Activated CD8-positive, alpha-beta memory T cell treated with anti-CD3 and anti-CD28 coated beads, Interleukin-2, amount 10 ng/mL, durations not matched to agents 7 days and 5 days (primary cell): Measurements from ENCODE around the gene CASQ2. TPM values are rescaled to one million over a fixed set of nuclear protein-coding genes. Genes with fewer than 3 reads are reported as not detected.

Experiments used
- ATAC-seq: fragments of 150-1000 bp; cut with Tn5 transposase; one replicate; pipeline ENCODE4 v1.10.0; 2021; ENCODE audit warnings: moderate library complexity
- CTCF ChIA-PET: fragments of 350-600 bp; sonication (Branson Sonifier 250); formaldehyde crosslinking; loops from one replicate; lab custom pipeline; 2021; ENCODE audit warnings: antibody characterized with exemption; lab: Charles Lee
- DNase-seq: peaks from one replicate; pipeline ENCODE4 v3.0.0-alpha.2; 2020
- H3K27ac Mint-ChIP-seq: one replicate; pipeline ENCODE4 v1.8.0; 2021; ENCODE audit warnings: mild to moderate bottlenecking, mixed read lengths
- H3K27me3 Mint-ChIP-seq: one replicate; pipeline ENCODE4 v1.8.0; 2021; ENCODE audit warnings: mixed read lengths
- H3K36me3 Mint-ChIP-seq: one replicate; pipeline ENCODE4 v1.8.0; 2021; ENCODE audit warnings: mild to moderate bottlenecking, mixed read lengths
- H3K4me1 Mint-ChIP-seq: one replicate; pipeline ENCODE4 v1.8.0; 2021; ENCODE audit warnings: mixed read lengths
- H3K4me3 Mint-ChIP-seq: one replicate; pipeline ENCODE4 v1.8.0; 2021; ENCODE audit warnings: mild to moderate bottlenecking, moderate library complexity, mixed read lengths
- H3K9me3 Mint-ChIP-seq: one replicate; pipeline ENCODE4 v1.8.0; 2022; ENCODE audit warnings: low read depth, mixed read lengths
- total RNA-seq, 2 experiments: library from RNA; stranded (reverse); gene quantifications; one replicate each; pipeline ENCODE4 v1.2.3, GENCODE V29; 2021

CASQ2 gene
- total RNA-seq, 2 experiments from 2014 or later: not detected

DNA sequence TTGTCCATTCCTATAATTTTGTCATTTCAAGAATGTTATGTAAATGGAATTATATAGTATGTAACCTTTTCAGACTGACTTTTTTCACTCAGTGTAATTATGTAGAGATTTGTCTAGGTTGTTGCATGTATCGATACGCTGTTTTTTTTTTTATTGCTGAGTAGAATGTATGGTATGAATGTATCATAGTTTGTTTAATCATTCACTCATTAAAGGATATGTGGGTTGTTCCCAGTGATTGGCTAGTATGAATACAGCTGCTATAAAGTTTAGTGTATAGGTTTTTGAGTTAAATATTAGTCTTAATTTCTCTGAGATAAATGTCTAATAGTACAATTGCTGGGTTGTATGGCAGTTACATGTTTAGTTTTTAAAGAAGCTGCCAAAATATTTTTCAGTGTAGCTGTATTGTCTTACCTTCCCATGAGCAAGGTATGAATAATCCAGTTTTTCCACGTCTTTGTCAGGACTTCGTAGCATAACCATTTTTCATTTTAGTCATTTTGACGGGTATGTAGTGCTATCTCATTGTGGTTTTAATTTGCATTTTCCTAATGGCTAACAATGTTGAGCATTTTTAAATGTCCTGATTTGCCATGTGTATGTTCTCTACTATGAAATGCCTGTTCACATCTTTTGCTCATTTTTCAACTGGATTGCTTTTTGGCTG, 22.4 kb downstream of the CASQ2 start:
- Mint-ChIP-seq H3K27ac (no peak overlapping the region), H3K9me3 (no peaks in the 10 kb centered on the region), H3K4me1 (no peaks in the 10 kb centered on the region), H3K27me3 (peaks cover 12% of the 10 kb centered on the region), H3K36me3 (no peaks in the 10 kb centered on the region), H3K4me3 (no peak overlapping the region)
- CTCF ChIA-PET: no interaction called here
- ATAC-seq: no peak
- no peak for DNase-seq

GRCh38 chr1:115744646-115745275, 23.8 kb downstream of the CASQ2 start:
- no peak for ATAC-seq
- no peak for DNase-seq
- H3K27me3 Mint-ChIP-seq: peaks cover 11% of the 10 kb centered on the region
- CTCF ChIA-PET: no interaction called here
- H3K9me3 Mint-ChIP-seq: no peaks in the 10 kb centered on the region
- no peaks in the 10 kb centered on the region for H3K4me1 Mint-ChIP-seq
- no peaks in the 10 kb centered on the region for H3K36me3 Mint-ChIP-seq
- H3K27ac Mint-ChIP-seq: no peak overlapping the region
- H3K4me3 Mint-ChIP-seq: no peak overlapping the region

- Mint-ChIP-seq H3K27me3 (no peaks in the 10 kb centered on the region), H3K4me1 (no peaks in the 10 kb centered on the region), H3K9me3 (no peaks in the 10 kb centered on the region), H3K4me3 (no peak overlapping the region), H3K36me3 (no peaks in the 10 kb centered on the region), H3K27ac (no peak overlapping the region)
- ATAC-seq (no peak), DNase-seq (no peak)
- CTCF ChIA-PET: no interaction called here
These were observed 27.7 kb downstream of the CASQ2 start for GRCh38 chr1:115740811-115741210.

DNA sequence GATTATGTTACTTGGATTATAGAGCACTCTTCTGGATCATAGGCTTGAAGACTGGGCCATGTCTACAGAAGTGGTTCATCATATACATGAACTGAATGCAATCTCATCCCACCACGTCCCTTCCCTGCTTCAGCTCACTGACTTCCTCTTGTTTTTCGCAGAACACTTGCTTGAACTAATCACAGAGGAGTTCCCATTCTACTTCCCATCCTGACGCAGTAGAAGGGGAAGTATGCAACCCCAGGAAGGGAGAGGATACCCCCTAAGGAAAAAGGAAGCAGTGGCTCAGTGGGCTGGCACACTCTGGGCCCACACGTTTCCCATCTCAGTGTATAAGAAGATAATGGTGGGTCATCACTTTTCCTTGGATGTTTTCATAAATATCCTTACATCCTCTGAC, 36.2 kb downstream of the CASQ2 start:
- H3K4me1 Mint-ChIP-seq: no peaks in the 10 kb centered on the region
- CTCF ChIA-PET: no interaction called here

GRCh38 chr1:115729756-115730155, 38.8 kb downstream of the CASQ2 start:
- Mint-ChIP-seq H3K27me3 (peaks cover 27% of the 10 kb centered on the region), H3K4me3 (no peak overlapping the region), H3K9me3 (no peaks in the 10 kb centered on the region), H3K36me3 (no peaks in the 10 kb centered on the region), H3K4me1 (no peaks in the 10 kb centered on the region), H3K27ac (no peak overlapping the region)
- no peak for DNase-seq
- CTCF ChIA-PET: no interaction called here
- ATAC-seq: no peak

More for the DNA sequence above, 36.2 kb downstream of the CASQ2 start:
- Mint-ChIP-seq H3K36me3 (no peaks in the 10 kb centered on the region), H3K27me3 (peaks cover 19% of the 10 kb centered on the region), H3K9me3 (no peaks in the 10 kb centered on the region), H3K27ac (no peak overlapping the region), H3K4me3 (no peak overlapping the region)
- DNase-seq (no peak), ATAC-seq (no peak)

DNA sequence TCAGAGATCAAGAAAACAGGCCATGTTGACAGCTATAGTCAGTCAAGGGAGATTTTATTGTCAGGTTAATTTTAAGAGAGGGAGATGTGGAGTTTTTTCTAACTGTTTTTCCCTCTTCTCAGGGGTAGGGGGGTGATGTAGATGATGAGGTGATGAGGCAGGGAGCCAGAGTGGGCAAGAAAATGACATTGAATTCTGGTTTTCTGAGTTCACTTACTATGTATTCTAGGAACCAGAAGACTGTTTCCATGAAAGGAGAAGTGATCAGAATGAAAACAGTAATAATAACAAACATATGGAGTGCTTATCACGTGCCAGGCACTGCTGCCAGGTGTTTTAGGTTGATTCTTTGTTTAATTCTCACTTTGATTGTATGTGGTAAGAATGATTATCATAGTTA, 40.2 kb downstream of the CASQ2 start:
- ATAC-seq: no peak
- no peaks in the 10 kb centered on the region for H3K4me1 Mint-ChIP-seq
- H3K9me3 Mint-ChIP-seq: no peaks in the 10 kb centered on the region
- DNase-seq: no peak
- CTCF ChIA-PET: no interaction called here
- H3K27ac Mint-ChIP-seq: no peak overlapping the region
- no peak overlapping the region for H3K4me3 Mint-ChIP-seq
- H3K36me3 Mint-ChIP-seq: no peaks in the 10 kb centered on the region
- H3K27me3 Mint-ChIP-seq: peaks cover 19% of the 10 kb centered on the region

GRCh38 chr1:115727706-115728249, 40.7 kb downstream of the CASQ2 start:
- no peak for ATAC-seq
- CTCF ChIA-PET: no interaction called here
- H3K36me3 Mint-ChIP-seq: no peaks in the 10 kb centered on the region
- peaks cover 16% of the 10 kb centered on the region for H3K27me3 Mint-ChIP-seq
- no peaks in the 10 kb centered on the region for H3K4me1 Mint-ChIP-seq
- no peak for DNase-seq
- H3K4me3 Mint-ChIP-seq: no peak overlapping the region
- H3K9me3 Mint-ChIP-seq: no peaks in the 10 kb centered on the region
- H3K27ac Mint-ChIP-seq: no peak overlapping the region

GRCh38 chr1:115726570-115726969, 41.9 kb downstream of the CASQ2 start:
- Mint-ChIP-seq H3K27ac (no peak overlapping the region), H3K27me3 (peaks cover 13% of the 10 kb centered on the region), H3K9me3 (no peaks in the 10 kb centered on the region), H3K36me3 (no peaks in the 10 kb centered on the region), H3K4me1 (no peaks in the 10 kb centered on the region), H3K4me3 (no peak overlapping the region)
- DNase-seq: no peak
- CTCF ChIA-PET: no interaction called here
- no peak for ATAC-seq

- Mint-ChIP-seq H3K4me1 (no peaks in the 10 kb centered on the region), H3K36me3 (no peaks in the 10 kb centered on the region), H3K4me3 (no peak overlapping the region), H3K9me3 (no peaks in the 10 kb centered on the region), H3K27me3 (peaks cover 13% of the 10 kb centered on the region), H3K27ac (no peak overlapping the region)
- ATAC-seq (no peak), DNase-seq (no peak)
- CTCF ChIA-PET: no interaction called here
These were observed 42.4 kb downstream of the CASQ2 start for GRCh38 chr1:115726161-115726560.

DNA sequence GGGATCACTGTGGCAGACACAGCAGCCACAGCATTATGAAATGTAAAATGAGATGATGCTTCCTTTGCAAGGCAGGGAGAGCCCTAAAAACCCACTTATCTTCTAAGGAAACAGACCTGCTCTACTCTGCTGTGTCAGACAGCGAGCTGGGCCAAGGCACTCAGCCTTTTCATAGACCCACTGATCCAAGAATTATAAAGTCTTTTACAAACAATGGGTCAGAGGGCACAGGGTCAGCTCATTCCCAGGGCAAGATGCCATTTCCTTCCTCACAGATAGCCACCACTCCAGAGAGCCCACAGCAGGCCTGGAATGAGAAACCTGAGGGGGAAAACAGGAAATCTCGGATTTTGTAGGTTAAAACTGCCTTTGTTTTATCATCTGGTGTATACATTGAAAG, 42.9 kb downstream of the CASQ2 start:
- Mint-ChIP-seq H3K4me1 (no peaks in the 10 kb centered on the region), H3K36me3 (no peaks in the 10 kb centered on the region), H3K9me3 (no peaks in the 10 kb centered on the region), H3K27me3 (peaks cover 13% of the 10 kb centered on the region), H3K4me3 (no peak overlapping the region), H3K27ac (no peak overlapping the region)
- DNase-seq: no peak
- CTCF ChIA-PET: no interaction called here
- ATAC-seq: no peak

DNA sequence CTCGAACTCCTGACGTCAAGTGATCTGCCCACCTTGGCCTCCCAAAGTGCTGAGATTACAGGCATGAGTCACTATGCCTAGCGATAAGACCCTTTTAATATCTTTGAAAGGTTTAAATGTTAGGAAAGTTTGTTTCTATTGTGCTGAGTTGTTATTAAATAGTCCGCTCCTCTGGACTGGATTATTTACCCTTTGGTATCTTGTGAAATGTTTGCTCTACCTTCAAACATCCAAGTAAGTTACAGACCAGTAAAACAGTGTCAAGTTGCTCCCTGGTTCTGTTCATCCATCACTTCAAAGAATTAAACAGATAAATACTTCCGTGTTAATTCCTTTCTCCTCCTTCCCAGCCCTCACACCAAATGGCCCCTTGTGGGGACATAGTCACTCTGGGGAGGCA, 44.8 kb downstream of the CASQ2 start:
- CTCF ChIA-PET: no interaction called here

DNA sequence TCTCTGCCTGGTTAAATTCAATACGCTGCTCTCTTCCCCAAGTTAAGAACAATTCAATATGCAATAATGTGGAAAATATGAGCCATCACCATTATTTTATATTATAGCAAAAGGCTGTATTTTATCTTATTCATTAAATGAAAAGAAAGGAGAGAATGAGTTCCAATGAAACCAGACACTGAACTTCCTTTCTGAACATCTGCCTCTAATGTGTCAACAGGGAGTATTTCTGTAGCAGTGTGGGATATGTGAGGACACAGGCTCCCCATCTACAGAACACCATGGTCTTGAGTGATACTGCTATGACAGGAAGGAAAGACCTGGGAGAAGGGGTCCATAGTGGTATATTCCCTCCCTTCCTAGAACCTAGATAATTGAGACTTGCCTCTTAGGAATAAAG, 46.3 kb downstream of the CASQ2 start:
- CTCF ChIA-PET: no interaction called here
- Mint-ChIP-seq H3K36me3 (no peaks in the 10 kb centered on the region), H3K9me3 (no peaks in the 10 kb centered on the region), H3K4me3 (no peak overlapping the region), H3K4me1 (no peaks in the 10 kb centered on the region), H3K27me3 (peaks cover 9% of the 10 kb centered on the region), H3K27ac (no peak overlapping the region)
- DNase-seq: no peak
- ATAC-seq: no peak

More for the DNA sequence above, 44.8 kb downstream of the CASQ2 start:
- Mint-ChIP-seq H3K36me3 (no peaks in the 10 kb centered on the region), H3K27ac (no peak overlapping the region), H3K27me3 (peaks cover 14% of the 10 kb centered on the region), H3K9me3 (no peaks in the 10 kb centered on the region), H3K4me3 (no peak overlapping the region), H3K4me1 (no peaks in the 10 kb centered on the region)
- ATAC-seq (no peak), DNase-seq (no peak)

DNA sequence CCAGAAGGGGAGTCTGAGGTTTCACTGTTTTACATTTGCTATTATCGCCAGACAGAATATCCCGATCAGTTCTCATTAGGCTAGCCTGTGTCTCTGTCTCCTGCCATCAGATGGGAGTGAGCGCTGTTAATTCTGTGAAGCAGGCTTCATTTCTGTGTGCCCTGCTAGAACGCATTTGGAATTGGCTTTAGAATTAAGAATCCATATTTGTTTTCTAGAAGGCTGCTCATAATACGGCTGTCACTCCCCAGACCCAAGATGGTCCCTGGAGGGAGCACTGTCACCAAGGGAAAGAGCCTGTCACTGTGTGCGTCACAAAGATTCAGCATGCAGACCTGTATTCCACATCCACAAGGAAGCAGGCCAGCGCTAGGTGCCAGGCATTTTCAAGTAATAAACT, 49.2 kb downstream of the CASQ2 start:
- H3K27ac Mint-ChIP-seq: no peak overlapping the region
- H3K27me3 Mint-ChIP-seq: peaks cover 8% of the 10 kb centered on the region
- no peaks in the 10 kb centered on the region for H3K36me3 Mint-ChIP-seq
- ATAC-seq: no peak
- H3K4me1 Mint-ChIP-seq: no peaks in the 10 kb centered on the region
- no peak for DNase-seq
- no peaks in the 10 kb centered on the region for H3K9me3 Mint-ChIP-seq
- no peak overlapping the region for H3K4me3 Mint-ChIP-seq
- CTCF ChIA-PET: no interaction called here
